ENCODE measurements around the gene GRHL3.

GRHL3 gene

DNA sequence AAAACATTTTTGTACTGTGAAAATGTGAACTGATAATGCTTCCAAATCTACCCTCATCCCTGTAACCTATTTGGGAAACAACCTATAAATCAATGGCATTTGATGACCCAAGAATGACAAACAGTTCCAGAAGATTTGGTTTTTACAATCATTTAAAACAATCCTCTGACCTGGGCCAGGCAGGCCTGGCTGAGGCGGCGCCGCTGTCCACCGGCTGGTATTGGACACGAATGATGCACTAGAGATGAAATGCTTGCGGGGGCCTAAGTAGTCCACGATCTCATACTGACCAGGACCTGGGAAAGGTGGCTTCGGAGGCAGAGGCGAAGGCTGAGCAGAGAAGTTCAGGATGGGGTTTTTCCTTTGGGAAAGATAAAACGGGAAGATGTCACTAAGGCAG is 41.5 kb downstream of the GRHL3 start:
- ChIA-PET POLR2A (ENCODE audit: low non-redundant PET) (no interaction called here), CTCF (interaction anchor here (1.0 to 1.6 kb wide), 2 partner anchors 25 to 31 kb away, joined by 4 to 5 read pairs; no protein-coding TSS in a partner anchor)
- TF ChIP-seq, protein P1, sequence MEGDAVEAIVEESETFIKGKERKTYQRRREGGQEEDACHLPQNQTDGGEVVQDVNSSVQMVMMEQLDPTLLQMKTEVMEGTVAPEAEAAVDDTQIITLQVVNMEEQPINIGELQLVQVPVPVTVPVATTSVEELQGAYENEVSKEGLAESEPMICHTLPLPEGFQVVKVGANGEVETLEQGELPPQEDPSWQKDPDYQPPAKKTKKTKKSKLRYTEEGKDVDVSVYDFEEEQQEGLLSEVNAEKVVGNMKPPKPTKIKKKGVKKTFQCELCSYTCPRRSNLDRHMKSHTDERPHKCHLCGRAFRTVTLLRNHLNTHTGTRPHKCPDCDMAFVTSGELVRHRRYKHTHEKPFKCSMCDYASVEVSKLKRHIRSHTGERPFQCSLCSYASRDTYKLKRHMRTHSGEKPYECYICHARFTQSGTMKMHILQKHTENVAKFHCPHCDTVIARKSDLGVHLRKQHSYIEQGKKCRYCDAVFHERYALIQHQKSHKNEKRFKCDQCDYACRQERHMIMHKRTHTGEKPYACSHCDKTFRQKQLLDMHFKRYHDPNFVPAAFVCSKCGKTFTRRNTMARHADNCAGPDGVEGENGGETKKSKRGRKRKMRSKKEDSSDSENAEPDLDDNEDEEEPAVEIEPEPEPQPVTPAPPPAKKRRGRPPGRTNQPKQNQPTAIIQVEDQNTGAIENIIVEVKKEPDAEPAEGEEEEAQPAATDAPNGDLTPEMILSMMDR (conservative IDR thresholded peaks at IDR 0.05; ENCODE audit: low read depth), result no peak
- H3K27ac ChIP-seq, result no peak overlapping the region
- DNase-seq (ENCODE audit: low spot score), result no peak

DNA sequence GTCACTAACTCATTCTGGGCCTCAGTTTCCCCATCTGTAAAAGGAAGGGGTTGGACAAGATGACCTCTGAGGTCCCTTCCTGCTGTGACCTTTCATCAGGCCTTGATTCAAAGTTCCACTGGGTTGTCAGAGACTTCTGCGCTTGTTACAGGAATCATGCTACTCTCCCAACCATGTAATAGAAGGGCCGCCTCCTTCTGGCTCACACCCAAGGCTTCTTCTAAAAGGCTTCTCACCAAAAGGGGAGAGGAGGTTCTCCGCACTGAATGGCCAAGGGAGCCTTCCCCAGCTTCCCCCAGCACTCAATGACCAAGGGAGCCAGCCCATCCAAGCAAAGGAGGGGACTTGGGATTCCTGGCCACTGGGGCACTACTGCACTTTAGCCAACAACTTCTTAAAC is 42.7 kb downstream of the GRHL3 start:
- DNase-seq (ENCODE audit: low spot score), result no peak
- H3K27ac ChIP-seq, result peak overlapping the region; percentile 91
- ChIA-PET CTCF (interaction anchor here (1.1 kb wide), 1 partner anchor 29 kb away, joined by 7 read pairs; no protein-coding TSS in a partner anchor), POLR2A (ENCODE audit: low non-redundant PET) (no interaction called here)
- TF ChIP-seq, protein P1 (conservative IDR thresholded peaks at IDR 0.05; ENCODE audit: low read depth), result no peak

DNA sequence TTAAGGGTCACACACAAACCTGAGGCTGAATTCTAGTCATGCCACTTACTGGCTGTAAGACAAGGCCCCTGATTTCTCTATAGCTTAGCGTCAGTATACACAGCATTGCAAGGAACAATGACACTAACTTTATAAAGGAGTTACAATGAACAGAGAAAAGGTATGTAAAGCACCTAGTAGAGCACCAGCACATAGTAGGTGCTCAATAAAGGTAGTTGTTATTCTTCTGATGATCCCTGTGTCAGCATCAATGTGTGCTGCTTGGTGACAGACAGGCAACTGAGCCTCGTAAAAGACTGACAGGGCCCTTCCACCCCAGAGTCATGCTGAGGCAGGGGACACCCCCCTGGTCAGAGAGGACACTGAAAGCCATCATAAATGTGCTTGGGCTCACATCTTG is 43.2 kb downstream of the GRHL3 start:
- POLR2A ChIA-PET (ENCODE audit: low non-redundant PET), result no interaction called here
- no peak for DNase-seq (ENCODE audit: low spot score)
- peak overlapping the region; percentile 91 for H3K27ac ChIP-seq
- TF ChIP-seq, protein P1 (conservative IDR thresholded peaks at IDR 0.05; ENCODE audit: low read depth), result no peak
- CTCF ChIA-PET, result interaction anchor here (0.7 to 1.1 kb wide), 2 partner anchors 29 to 212 kb away, joined by 4 to 7 read pairs; no protein-coding TSS in a partner anchor

DNA sequence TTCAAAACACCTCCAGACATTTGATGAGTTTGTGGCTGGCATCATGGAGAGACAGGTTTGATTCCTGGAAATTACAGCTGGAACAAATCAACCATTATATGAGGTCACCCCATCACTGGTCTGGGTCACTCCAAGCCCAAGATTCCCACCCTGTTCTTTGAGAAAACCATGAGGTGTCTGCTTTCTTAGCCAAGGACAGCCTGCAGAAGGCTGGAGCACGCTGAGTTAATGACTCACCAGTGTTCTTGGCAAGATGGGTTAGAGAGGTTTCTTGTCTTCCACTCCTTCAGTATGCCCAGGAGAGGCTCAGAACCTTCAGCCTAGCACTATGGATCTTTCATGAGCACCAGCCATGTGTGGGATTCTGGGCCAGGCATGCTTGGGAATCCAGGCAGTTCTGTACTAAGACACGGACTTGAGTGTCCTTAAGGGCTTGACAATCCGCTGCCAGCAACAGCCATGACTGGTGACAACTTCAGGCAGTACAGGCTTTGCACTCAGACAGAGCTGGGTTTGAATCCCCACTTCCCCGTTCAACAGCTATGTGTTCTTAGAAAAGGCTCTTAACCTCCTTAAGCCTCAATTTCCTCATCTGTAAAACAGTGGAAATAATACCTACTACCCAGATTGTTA is 43.9 kb downstream of the GRHL3 start:
- POLR2A ChIA-PET (ENCODE audit: low non-redundant PET), result no interaction called here
- peak; percentile 81 for DNase-seq (ENCODE audit: low spot score)
- peak overlapping the region; percentile 91 for H3K27ac ChIP-seq
- CTCF ChIA-PET, result interaction anchor here (0.7 to 1.1 kb wide), 2 partner anchors 28 to 213 kb away, joined by 4 to 7 read pairs; no protein-coding TSS in a partner anchor
- TF ChIP-seq, protein P1 (conservative IDR thresholded peaks at IDR 0.05; ENCODE audit: low read depth), result no peak

DNA sequence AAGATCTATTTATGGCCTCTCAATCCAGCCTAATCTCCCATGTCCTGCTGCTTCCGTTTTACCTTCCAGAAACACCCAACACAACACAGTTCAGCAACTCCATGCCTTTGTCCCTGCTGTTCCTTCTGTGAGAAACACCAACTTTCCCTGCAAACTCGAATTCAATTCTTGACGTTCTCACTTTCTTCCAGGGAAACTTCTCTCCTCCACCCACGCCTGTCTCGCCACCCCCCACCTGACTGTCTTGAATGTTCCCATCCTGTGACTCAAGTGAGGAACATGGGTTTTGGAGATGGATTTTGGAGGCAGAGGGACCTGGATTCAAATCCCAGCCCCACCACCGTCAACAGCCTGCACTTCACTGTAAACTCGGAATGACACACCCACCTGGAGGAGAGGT is 44.8 kb downstream of the GRHL3 start:
- ChIA-PET CTCF (no interaction called here), POLR2A (ENCODE audit: low non-redundant PET) (interaction anchor here (0.6 kb wide), 1 partner anchor 8 kb away, joined by 3 read pairs; no protein-coding TSS in a partner anchor)
- H3K27ac ChIP-seq, result peak overlapping the region; percentile 91
- no peak for DNase-seq (ENCODE audit: low spot score)
- TF ChIP-seq, protein P1 (conservative IDR thresholded peaks at IDR 0.05; ENCODE audit: low read depth), result no peak

DNA sequence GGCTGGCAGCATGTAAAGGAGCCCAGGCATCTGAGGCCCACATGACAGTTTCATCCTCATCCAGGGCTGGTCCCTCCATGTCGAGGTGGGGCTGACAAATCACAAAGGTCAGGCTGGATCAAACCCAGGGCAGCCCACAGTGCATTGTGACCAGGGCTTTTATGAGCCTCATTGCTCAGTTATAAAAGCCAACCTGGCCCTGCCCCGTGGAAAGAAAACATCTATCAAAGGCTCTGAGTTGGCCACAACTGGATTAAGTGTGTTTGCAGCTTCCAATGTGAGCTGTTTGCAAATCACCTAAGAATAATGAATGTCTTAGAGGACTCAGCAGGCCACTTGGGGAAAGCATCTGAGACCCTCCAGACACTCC is 45.4 kb downstream of the GRHL3 start:
- no peak for DNase-seq (ENCODE audit: low spot score)
- peak overlapping the region; percentile 91 for H3K27ac ChIP-seq
- ChIA-PET CTCF (interaction anchor here (0.7 to 1.3 kb wide), 2 partner anchors 26 to 98 kb away, joined by 3 to 7 read pairs; no protein-coding TSS in a partner anchor), POLR2A (ENCODE audit: low non-redundant PET) (interaction anchor here (0.6 kb wide), 1 partner anchor 8 kb away, joined by 3 read pairs; no protein-coding TSS in a partner anchor)
- TF ChIP-seq, protein P1 (conservative IDR thresholded peaks at IDR 0.05; ENCODE audit: low read depth), result no peak

All from RWPE1 (cell line).